Measurements from ENCODE around the gene PRUNE2.
"Not testable (repeated sequence)": the region's sequence is repeated elsewhere in the genome, so short reads cannot be mapped to it uniquely, and the experiment has no call there.

The PRUNE2 gene

DNA sequence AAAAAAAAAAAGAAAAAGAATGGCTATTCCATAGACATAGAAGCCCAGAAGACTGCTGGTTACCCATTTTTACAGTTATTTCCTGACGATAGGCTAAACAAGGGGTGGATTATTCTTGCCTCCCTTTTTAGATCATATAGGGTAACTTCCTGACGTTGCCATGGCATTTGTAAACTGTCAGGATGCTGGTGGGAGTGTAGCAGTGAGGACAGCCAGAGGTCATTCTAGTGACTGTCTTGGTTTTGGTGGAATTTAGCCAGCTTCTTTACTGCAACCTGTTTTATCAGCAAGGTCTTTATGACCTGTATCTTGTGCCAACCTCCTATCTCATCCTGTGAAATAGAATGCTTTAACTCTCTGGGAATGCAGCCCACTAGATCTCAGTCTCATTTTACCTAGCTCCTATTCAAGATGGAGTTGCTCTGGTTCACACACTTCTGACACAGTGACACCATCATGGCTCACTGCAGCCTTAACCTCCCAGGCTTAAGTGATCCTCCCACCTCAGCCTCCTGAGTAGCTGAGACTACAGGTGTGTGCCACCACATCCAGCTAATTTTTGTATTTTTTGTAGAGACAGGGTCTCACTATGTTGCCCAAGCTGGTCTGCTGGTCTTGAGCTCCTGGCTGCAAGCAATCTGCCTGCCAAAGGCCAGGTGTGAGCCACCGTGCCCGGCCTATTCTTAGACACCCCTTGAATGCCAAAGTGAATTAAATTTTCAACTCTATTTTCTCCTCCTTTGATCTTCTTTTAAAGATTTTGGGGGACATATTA lies 311.8 kb downstream of the PRUNE2 start:
- DNase-seq: not testable (repeated sequence)

DNA sequence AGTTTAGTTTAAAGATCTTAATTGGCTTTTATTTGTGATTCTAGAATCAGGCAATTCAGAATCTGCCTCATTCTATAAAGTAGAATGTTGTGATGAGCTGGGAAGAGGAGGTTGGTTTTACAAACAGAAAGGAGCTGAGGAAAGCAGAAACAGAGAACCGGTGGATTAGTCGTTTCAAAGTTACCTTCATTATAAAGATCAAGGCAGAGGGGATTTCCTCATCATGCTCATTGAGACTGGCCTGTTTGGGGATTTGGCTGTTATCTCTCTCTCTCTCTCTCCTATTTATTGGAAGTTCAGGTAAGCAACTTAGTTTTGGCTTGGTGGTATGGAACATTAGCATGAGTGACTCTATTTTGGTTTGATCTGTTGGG lies 313.0 kb downstream of the PRUNE2 start:
- no peak for DNase-seq

DNA sequence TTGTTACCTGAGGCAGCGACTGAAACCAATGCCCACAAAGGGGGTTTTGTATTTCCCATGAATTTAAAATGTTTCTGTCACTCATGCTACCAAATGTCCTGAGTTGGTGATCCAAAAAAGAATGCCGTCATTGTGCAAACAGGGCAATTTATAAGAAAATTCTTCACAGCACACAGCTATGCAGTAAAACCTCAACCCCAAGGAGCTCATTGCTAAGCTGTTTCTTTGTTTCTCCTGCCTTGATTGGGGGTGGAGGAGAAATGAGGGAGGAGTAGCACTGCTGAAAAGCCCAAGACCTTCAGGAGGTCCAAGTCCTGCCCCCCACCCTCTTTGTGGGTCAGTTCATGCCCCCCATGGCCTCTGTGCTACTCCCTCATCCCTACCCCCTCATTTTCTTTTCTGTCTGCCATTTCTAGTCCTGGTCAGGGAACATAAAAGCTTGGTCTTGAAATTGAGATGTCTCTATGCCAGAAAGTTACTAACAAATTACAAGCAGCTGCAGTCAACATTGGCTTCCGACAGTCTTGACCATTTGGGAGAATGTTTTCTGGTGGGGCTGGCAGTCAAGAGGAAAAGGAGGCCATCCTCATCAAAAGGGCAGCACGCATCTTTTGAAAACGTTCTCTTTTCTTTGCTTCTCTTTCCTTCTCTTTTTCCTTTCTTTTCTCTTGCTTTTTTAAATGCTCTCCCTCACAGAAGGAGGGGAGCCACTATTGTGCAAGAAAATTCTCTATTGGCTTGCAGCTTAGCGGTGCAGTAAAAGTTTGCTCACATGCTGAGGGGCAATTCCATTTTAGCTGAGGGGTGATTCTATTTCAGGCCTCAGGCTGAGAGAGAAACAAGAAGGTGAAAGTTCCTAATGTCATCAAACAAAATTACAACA lies 313.6 kb downstream of the PRUNE2 start:
- DNase-seq: peak; percentile 75

DNA sequence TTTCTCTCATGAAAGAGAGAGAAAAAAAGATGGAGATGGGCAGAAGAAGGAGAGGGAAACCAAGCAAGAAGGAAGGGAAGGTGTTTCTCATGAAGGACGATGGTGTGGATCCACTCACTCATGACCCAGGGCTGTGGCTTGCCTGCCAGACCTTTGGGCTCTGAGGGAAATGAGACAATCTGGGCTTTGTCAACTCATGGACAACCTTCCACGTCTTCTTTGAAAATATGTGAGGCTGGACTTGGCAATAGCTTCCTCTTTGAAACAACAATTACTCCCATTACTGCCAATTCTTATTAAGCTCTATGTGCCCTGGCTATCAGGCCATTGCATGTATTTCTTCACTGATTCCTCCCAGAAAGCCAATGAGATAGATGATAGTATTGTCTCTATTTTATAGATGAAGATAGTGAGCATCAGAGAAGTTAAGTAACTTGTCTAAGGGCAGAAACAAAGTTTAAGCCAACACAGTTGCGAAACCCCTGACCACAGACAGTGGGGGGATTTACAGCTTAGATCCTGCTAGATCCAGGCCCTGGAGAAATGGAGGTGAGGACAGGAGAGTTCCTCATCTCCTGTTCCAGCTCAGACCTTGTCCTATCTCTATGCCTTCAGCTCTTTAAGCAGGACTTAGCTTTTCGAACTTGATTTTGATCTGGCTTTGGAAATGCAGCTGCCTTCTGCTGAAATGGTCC lies 314.5 kb downstream of the PRUNE2 start:
- DNase-seq: peak; percentile 65

DNA sequence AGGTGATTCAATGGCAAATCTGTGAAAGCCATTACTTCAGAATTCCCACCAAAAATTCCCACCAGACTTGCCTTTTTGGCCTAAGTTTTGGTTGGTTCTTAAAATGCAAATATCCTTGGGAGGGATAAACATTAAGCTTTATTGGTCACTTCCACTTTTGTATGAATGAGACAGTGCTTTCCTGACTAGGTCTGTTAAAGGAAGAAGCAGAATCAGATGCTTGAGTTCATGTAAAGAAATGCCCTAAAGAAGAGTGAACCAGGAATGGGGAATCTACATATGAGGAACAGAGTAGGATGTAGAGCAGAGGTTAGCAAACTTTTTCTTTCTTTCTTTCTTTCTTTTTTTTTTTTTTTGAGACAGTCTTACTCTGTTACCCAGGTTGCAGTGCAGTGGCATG lies 317.6 kb downstream of the PRUNE2 start:
- DNase-seq: no peak

DNA sequence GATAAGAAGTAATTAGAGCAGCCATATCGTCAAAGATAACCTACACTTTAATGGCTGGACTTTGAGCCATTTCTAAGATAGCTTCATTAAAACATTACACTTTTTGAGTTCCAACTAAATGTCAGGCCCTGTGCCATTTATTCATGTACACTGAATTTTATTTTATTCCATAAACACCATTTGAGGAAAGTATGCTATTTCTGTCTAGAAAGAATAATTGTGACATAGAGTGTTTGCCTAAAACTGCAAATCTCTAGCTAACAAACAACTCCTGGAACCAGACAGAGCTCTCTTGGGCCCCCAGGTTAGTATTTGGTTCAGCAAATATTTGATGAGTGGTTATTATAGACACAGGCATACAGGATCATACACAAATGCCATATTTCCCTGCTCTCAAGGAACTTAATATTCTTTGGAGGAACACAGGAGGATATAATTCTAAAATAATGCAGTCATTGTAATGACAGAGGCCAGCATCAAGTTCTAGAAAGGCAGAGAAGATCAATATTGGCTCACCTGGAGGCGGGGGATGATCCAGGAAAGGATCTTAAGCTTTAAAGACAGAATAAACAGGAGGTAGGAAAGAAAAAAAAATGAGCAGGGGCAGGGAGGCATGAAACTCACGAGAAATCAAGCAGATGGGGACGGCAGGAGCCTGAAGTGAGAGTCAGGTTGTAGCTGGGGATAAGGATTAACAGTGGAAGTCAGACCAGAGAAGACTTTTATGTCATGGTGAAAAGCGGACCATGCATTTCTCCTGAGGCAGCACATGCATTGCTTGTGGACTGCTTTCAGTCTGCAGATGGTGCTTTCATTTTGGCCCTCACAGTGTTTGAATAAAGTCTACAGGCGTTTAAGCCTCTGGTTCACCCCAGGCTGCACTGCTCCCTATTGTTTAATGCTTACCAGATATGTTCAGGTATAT lies 319.3 kb downstream of the PRUNE2 start:
- no peak for DNase-seq

DNA sequence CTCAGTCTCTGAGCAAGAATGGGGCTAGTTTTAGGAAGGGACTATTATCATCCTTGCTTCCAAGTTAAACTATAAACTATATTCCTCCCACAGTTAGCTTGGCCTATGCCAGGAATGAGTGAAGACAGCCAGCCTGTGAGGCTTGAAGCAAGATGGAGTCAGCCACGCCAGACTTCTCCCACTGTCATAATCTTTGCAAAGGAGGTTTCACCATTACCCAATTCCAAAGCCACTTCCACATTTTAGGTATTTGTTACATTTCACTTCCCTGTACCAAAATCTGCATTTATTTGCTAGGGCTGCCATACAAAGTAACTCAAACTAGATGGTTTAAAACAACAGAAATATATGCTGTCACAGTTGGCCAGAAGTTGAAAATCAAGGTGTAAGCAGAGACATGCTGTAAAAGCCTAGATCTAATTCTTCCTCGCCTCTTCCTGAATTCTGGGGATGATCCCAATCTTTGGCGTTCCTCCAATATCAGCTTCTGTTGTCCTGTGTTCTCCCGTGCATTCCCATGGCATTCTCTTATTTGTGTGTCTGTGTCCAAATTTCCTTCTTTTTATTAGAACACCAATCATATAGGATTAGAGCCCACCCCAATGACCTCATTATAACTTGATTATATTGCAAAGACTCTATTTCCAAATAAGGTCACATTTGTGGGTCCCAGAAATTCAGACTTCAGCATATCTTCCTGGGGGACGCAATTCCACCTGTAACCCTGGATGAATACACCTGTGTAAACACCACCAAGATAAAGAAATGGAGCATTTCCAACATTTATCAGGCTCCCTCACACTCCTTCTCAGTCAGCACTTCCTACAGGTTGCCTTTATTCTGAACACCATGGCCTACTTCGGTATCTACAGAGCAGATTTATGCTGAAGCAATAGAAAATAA lies 320.2 kb downstream of the PRUNE2 start:
- DNase-seq: no peak

DNA sequence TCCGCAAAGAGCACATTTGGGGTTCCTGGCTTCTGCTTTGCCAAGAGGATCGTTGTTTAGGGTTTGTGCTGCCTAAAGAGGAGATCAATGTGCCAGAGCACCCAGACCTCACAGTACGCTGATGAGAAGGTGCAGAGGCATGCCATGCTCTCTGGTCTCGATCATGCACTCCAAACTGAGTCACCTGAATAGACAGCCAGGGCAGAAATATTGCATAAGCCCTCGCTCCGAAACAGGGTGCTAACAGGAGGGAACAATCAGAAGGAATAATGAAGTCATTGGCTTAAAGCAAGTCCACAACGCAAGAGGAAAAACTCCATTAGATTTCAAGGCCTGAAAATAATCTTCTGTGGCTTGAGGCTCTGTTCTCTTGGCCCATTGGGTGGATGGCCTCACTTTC lies 322.7 kb downstream of the PRUNE2 start:
- no peak for DNase-seq

DNA sequence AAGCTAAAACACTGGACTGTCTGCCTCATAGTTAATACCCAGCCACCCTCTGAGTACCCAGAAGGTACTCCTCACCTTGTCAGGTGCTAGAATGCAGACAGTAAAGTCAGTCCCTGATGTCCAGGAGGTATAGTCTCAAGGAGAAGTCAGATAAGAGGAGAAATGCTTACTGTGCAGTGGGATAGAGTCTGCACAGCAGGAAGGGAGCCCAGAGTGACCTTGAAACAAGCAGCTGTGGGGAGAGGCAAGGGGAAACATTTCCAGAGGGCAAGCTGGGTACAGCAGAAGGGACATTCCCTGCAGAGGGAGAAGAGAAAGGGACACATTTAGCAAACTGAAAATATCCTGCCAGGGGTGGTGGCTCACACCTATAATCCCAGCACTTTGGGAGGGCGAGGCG lies 324.2 kb downstream of the PRUNE2 start:
- DNase-seq: no peak

DNA sequence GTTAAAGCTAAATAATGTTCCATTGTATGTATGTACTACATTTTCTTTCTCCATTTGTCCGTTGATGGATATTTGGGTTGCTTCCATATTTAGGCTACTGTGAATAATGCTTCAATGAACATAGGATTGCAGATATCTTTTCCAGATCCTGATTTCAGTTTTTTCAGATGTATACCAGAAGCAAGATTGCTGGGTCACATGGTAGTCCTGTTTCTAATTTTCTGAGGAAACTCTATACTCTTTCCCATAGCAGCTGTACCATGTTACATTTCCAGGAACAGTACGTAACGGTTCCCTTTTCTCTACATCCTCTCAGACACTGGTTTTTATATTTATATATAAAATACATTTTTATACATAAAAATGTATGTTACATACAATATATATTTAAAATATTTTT lies 325.1 kb downstream of the PRUNE2 start:
- no peak for DNase-seq

DNA sequence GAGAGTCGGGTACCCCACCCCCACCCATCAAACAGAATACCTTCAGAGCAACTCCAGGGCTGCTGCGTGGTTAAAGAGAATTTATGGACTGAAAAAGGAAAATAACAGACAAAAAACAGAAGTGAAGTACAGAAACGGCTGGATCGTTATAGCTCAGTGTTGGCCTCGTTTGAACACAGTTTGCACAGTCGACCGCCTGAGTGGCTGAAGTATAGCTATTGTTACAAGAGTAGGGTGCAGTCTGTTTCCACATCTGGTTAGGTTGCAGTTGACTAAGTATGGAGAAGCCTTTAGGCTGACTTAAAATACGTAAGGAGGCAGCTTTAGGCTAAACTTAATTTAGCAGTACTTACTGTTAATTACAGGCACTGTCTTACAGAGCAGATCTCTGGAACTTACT lies 325.7 kb downstream of the PRUNE2 start:
- no peak for DNase-seq

DNA sequence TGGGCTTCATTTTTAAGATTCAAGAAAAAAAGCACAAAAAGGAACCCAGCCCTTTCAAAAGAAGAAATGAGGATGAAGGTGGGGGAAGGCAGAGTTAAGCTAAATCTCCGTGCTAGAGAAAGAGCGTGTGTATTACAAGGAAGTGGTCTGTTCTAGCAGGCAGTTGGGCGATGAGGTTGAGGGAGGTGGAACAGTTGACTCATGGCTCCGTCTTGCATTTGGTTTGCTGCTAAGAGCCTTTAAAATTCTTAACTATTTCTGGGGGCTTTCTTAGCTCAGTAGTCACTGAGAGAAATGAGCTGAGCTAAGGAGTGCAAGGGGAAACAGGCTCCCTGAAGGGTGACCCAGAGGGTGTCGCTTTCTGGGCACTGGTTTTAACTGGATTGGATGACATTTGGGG lies 329.6 kb downstream of the PRUNE2 start:
- peak; percentile 98 for DNase-seq

DNA sequence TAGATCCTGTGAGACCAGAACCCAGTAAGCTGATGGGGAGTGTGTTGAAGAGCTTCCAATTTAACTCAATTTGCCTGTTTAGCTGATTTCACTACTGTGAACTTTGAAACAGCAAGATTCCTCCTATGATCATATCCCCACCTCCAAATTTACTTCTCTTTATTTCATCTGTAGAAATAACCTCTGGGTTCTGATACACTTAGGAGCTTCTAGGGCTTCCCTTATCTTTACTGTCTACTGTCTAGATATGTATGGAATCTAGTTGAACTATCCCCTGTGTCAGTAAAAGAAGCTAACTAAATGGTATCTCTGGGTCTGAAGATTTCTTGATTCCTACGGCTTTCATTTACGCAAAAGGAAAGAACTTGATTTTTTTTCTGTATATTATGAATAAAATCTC lies 330.2 kb downstream of the PRUNE2 start:
- no peak for DNase-seq

DNA sequence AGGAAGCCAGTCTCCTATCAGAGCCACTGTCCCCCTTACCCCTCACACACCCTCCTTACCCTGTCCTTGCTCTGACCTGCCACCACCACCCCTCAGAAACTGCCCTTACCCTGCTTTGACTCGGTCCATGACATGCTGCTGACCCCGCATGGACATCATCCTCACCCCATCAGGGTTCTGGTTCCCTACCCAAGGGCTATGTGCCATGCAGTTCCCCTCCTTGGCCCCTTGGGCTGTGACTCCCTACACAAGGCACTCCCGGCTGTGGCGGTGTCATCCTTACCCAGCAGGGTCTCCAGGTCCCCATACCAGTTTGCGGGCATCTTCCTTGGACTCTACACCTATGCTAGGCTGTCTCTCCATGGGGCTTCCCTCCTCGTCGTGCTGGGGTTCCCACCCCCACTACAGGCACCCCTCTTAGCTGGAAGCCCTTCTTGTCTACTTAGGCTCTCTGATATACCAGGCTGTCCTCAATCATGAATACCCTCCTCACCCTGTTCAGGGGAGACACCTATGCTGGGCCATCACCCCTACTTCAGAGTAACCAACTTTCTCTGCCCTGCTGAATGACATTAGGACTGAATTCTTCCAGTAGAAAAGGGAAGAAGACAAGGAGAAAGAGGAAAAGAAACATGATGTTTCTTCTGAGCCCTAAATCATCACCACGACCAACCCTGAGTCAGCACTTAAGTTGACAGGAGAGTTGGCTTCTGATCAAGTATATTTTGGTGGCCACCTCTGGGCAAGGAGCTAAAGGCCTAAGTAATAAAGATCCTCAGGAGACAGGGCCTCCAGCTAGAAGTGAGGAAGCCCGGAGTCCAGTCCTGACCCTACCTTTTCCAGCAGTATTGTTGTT lies 331.8 kb downstream of the PRUNE2 start:
- peak; percentile 55 for DNase-seq

DNA sequence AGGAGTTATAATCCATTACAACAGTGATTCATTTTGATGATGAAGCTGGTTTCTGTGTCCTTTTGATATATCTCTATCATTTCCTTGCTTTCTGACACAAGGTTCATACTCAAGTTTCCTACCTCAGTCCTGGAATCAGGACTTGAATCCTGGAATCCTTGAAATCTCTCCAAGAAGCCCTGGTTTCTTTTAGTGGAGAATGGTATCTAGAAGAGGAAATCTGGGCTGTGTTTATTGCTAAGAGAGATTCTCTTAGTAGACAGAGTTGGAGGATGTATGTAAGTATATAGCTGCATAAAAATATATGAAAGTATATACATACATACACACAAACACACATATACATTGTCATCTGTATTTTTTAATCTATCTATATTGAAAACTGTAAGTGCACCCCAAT lies 332.5 kb downstream of the PRUNE2 start:
- no peak for DNase-seq

DNA sequence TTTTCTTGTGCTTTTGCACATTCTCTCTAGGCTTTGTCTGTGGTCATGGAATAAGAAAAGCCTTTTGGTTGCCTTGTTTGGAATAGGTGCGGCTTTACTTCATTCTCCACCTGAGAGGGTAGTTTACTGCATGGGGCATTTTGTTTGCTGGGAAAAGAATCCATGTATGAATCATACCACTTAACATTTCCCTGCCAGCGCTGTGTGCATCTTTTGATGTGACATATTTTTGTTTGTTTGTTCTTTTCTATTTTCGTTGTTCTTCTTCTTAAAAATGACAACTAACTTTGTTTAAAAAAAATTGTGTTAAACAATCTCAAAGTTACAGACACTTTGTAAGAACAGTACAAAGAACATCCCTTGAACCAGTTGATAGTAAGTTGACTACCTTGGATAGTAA lies 333.8 kb downstream of the PRUNE2 start:
- no peak for DNase-seq

DNA sequence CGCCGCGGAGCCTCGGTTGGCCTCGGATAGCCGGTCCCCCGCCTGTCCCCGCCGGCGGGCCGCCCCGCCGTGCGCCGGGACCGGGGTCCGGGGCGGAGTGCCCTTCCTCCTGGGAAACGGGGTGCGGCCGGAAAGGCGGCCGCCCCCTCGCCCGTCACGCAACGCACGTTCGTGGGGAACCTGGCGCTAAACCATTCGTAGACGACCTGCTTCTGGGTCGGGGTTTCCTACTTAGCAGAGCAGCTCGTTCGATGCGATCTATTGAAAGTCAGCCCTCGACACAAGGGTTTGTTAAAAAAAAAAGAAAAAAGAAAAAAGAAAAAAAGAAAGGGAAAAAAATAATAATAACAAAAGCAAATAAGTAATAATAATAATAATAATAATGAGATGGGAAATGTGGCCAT lies 334.2 kb downstream of the PRUNE2 start:
- no peak for DNase-seq

DNA sequence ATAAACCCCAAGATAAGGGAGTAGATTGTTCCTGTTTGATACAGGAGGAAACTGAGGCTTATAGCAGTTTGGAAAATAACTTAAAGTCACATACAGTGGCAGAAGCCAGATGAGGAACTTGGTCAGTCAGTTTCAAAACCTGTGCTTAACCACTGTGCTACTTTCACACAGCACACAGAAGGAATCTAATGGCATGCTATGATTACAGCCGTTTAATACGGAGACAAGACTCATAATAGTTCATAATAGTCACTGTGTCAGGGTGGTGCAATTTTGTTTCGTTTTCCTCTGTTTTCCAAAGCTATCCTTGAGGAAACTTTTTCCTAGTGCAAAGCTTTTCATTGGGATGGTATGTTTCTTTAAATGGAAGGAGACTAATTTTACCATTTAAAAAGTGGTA lies 334.6 kb downstream of the PRUNE2 start:
- DNase-seq: no peak

DNA sequence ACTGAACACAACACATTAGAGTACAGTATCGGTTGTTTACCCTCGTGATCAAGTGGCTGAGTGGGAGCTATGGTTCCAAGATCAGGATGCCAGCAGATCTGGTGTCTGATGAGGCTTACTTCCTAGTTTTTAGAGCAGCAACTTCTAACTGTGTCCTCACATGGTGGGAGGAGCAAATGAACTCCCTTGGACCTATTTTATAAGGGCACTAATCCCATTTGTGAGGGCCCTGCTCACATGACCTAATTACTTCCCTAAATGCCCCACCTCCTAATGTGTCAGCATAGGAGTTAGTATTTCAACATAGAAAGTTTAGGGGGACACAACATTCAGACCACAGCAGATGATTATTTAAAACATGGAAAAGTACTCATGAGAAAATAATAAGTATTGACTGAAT lies 335.1 kb downstream of the PRUNE2 start:
- no peak for DNase-seq

DNA sequence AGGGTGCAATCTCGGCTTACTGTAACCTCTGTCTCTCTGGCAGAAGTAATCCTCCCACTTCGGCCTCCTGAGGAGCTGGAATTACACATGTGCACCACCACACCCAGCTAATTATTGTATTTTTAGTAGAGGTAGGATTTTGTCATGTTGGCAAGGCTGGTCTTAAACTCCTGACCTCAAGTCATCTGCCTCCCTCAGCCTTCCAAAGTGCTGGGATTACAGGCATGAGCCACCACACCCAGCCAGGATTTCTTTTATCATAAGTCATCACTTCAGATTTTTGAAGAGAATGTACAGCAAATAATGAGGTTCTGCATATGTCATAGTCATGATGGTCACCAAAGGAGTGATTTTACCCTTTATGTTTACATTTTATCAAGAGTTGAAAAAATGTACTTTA lies 338.8 kb downstream of the PRUNE2 start:
- DNase-seq: peak; percentile 39

DNA sequence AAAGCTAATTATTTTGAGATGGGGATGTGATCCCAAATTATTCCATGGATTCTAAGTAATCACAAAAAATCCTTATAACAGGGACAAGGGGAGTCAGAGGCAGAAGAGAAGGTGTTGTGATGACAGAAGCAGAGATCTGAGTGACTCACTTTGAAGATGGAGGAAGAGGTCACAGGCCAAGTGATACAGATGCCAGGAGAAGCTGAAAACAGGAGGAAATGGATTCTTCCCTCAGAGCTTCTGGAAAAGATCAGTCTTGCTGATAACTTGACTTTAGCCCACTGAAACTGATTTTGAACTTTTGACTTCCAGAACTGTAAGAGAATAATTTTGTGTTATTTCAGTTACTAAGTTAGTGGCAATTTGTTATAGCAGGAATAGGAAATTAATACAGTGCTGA lies 341.6 kb downstream of the PRUNE2 start:
- DNase-seq: peak; percentile 60
